Natural killer cell (primary cell): ENCODE measurements around the gene ACTL10. TPM values are rescaled to one million over a fixed set of nuclear protein-coding genes. Genes with fewer than 3 reads are reported as not detected.

Experiments used
- ATAC-seq, 3 donors: fragments of 150-1000 bp in 2 of 3; fragments of 200-7000 bp in 1 of 3; cut with Tn5 transposase; 1 replicate in 1 of 3; 2 replicates in 2 of 3; pipeline ENCODE4 v1.10.0; 2021; ENCODE audit warnings: mild to moderate bottlenecking in 2 of 3, moderate library complexity in 2 of 3
- DNase-seq, 2 donors: peaks; one replicate each; pipeline versions ENCODE4 v3.0.0 to v3.0.0-alpha.2; 2013 to 2021; ENCODE audit warnings: mixed read lengths in 1 of 2
- H3K27ac ChIP-seq: one replicate; pipeline ENCODE4 v1.5.1; 2013; ENCODE audit warnings: mild to moderate bottlenecking, low read length
- H3K27me3 ChIP-seq: one replicate; pipeline ENCODE4 v1.6.1; 2013; ENCODE audit warnings: low read length; ENCODE audit not compliant: control insufficient read depth, insufficient read depth
- H3K36me3 ChIP-seq: one replicate; pipeline ENCODE4 v1.6.1; 2013; ENCODE audit warnings: low read length; ENCODE audit not compliant: control insufficient read depth, insufficient read depth
- H3K4me1 ChIP-seq: one replicate; pipeline ENCODE4 v1.6.1; 2013; ENCODE audit warnings: low read length; ENCODE audit not compliant: control insufficient read depth, insufficient read depth
- H3K4me3 ChIP-seq: one replicate; pipeline ENCODE4 v1.5.1; 2013; ENCODE audit warnings: low read length
- H3K9me3 ChIP-seq: one replicate; pipeline ENCODE4 v1.6.1; 2013; ENCODE audit warnings: low read length; ENCODE audit not compliant: control insufficient read depth, insufficient read depth
- H3K27ac Mint-ChIP-seq, 2 donors: one replicate each; pipeline ENCODE4 v1.8.0; 2022; ENCODE audit warnings: mild to moderate bottlenecking in 2 of 2, mixed read lengths in 2 of 2, moderate library complexity in 1 of 2
- H3K27me3 Mint-ChIP-seq, 2 donors: one replicate each; pipeline ENCODE4 v1.8.0; 2022; ENCODE audit warnings: low read depth in 2 of 2, mixed read lengths in 2 of 2
- H3K36me3 Mint-ChIP-seq: one replicate; pipeline ENCODE4 v1.8.0; 2022; ENCODE audit warnings: mixed read lengths
- H3K4me1 Mint-ChIP-seq, 2 donors: one replicate each; pipeline ENCODE4 v1.8.0; 2022; ENCODE audit warnings: mixed read lengths in 2 of 2
- H3K4me3 Mint-ChIP-seq: one replicate; pipeline ENCODE4 v1.8.0; 2022; ENCODE audit warnings: mild to moderate bottlenecking, moderate library complexity, mixed read lengths
- H3K9me3 Mint-ChIP-seq, 2 donors: one replicate each; pipeline ENCODE4 v1.8.0; 2022; ENCODE audit warnings: mixed read lengths in 2 of 2
- WGBS: methylation state at CpG from one replicate; pipeline ENCODE4 v1.1.7; 2013; ENCODE audit warnings: missing lambda C conversion rate; ENCODE audit not compliant: insufficient coverage; 5-methylcytosine and 5-hydroxymethylcytosine counted together
- intact Hi-C: fragments of 100-400 bp; cut with micrococcal nuclease; formaldehyde crosslinking; loops from one replicate; pipeline ENCODE4 v1.14.2; 2022
- total RNA-seq, 4 donors: library from RNA; stranded (reverse); fragments of 120-200 nt in 1 of 4; gene quantifications; one replicate each; pipeline versions ENCODE4 v1.2.3 to v1.2.4, GENCODE V29; 2013 to 2022
- TF ChIP-seq, protein P1 (sequence below): fragments of 200-600 bp; IDR thresholded peaks from one replicate; pipeline ENCODE4 v1.8.0; 2022; ENCODE audit warnings: antibody characterized with exemption

ACTL10 gene
- total RNA-seq, 3 donors from 2014 or later (not counting 1 experiment from before 2014, with no cell fraction given): 0.80 to 2.2 (median 1.1) TPM

DNA sequence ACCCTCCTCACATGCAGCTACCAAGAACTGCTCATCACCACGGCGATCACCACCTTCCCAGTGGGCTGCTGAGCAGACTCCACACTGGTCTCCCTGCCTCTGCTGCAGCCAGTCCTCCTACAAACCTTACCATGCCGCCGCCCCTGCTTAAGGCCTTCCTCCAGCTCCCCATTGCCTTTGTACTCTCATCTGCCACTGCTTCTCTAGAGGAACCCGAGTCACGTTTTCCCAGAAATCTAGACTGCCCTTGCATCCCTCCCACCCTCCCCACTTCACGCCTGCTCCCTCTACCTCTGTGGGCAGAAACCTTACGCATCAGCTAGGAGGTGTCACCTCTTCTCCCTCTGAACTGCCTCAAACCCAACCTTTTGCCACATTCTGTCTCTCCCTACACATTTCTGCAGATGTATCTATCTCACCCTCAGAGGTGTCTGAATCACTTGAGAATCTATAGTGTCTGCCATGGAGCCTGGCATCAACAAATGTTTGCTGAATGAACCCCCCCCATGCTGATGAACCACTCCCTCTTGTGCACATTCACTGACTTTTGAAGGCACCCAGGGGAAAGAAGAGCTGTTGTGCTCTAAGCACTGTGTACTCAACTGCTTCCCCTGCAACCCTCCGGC is 15.1 kb downstream of the ACTL10 start:
- peaks cover 33% of the 10 kb centered on the region for H3K4me1 ChIP-seq
- Mint-ChIP-seq H3K27ac (no peak overlapping the region), H3K4me3 (no peak overlapping the region), H3K36me3 (no peaks in the 10 kb centered on the region), H3K27me3 (no peaks in the 10 kb centered on the region), H3K4me1 (peaks cover 5 to 19% of the 10 kb centered on the region in 2 donors), H3K9me3 (no peaks in the 10 kb centered on the region)
- H3K27me3 ChIP-seq: no peaks in the 10 kb centered on the region
- H3K27ac ChIP-seq: no peak overlapping the region
- 81% methylated on average over 9 of the region's 9 CpGs for WGBS
- TF ChIP-seq, protein P1, sequence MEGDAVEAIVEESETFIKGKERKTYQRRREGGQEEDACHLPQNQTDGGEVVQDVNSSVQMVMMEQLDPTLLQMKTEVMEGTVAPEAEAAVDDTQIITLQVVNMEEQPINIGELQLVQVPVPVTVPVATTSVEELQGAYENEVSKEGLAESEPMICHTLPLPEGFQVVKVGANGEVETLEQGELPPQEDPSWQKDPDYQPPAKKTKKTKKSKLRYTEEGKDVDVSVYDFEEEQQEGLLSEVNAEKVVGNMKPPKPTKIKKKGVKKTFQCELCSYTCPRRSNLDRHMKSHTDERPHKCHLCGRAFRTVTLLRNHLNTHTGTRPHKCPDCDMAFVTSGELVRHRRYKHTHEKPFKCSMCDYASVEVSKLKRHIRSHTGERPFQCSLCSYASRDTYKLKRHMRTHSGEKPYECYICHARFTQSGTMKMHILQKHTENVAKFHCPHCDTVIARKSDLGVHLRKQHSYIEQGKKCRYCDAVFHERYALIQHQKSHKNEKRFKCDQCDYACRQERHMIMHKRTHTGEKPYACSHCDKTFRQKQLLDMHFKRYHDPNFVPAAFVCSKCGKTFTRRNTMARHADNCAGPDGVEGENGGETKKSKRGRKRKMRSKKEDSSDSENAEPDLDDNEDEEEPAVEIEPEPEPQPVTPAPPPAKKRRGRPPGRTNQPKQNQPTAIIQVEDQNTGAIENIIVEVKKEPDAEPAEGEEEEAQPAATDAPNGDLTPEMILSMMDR: no peak
- H3K36me3 ChIP-seq: no peaks in the 10 kb centered on the region
- DNase-seq (no peak), ATAC-seq (no peak)
- intact Hi-C loops: no loop called here
- no peaks in the 10 kb centered on the region for H3K9me3 ChIP-seq
- no peak overlapping the region for H3K4me3 ChIP-seq

GRCh38 chr20:33684533-33685327 is 18.0 kb downstream of the ACTL10 start:
- Mint-ChIP-seq H3K4me3 (peak overlapping the region; percentile 35), H3K9me3 (no peaks in the 10 kb centered on the region), H3K36me3 (no peaks in the 10 kb centered on the region), H3K27ac (peak overlapping the region in 1 of 2 donors; percentile 65), H3K27me3 (no peaks in the 10 kb centered on the region), H3K4me1 (peaks cover 13 to 20% of the 10 kb centered on the region in 2 donors)
- 72% methylated on average over 10 of the region's 10 CpGs for WGBS
- Histone ChIP-seq H3K9me3 (no peaks in the 10 kb centered on the region), H3K27me3 (no peaks in the 10 kb centered on the region), H3K27ac (no peak overlapping the region), H3K36me3 (no peaks in the 10 kb centered on the region), H3K4me1 (peaks cover 32% of the 10 kb centered on the region), H3K4me3 (no peak overlapping the region)
- ATAC-seq (no peak), DNase-seq (peak in 1 of 2 donors; percentile 3)
- intact Hi-C loops: no loop called here
- TF ChIP-seq, protein P1: no peak

DNA sequence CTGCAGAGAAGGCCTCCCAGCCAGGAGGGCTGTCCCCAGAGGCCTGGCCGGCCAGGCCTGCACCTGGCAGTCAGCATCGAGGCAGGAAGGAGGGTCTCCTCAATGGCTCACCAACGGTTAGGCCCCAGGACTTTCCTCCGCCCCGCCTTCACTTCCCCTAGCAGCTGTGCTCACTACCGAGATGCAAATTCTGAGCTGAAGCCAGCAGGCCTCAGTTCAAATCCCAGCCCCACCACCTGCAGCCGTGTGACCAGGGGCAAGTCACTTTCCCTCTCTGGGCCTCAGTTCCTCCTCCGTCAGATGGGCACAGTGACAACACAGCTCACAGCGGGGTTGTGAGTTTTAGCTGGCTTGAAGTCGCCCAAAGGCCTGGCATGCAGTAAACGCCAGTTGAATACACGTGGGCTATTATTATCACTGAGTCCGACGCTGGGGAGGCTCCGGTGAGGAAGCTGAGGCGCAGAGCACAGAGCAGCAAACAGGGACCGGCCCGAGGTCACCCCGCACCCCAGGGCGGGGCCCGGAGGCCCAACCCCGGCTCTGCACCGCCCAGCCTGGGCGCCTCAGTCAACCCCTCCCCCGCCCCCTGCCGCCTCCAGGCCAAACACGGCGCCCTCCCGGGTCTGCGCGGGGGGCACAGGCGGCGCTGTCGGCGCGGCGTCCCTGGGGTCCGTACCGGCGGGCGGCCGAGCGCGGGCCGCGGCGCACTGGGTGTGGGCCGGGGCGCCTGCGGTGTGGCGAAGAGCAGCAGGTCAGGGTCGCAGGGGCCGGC is 18.8 kb downstream of the ACTL10 start:
- Mint-ChIP-seq H3K27me3 (no peaks in the 10 kb centered on the region), H3K27ac (peak overlapping the region in 1 of 2 donors; percentile 65), H3K36me3 (no peaks in the 10 kb centered on the region), H3K4me3 (peak overlapping the region; percentile 63), H3K4me1 (peaks cover 19 to 24% of the 10 kb centered on the region in 2 donors), H3K9me3 (no peaks in the 10 kb centered on the region)
- Histone ChIP-seq H3K4me3 (peak overlapping the region; percentile 8), H3K9me3 (no peaks in the 10 kb centered on the region), H3K27ac (no peak overlapping the region), H3K4me1 (peaks cover 31% of the 10 kb centered on the region), H3K27me3 (no peaks in the 10 kb centered on the region), H3K36me3 (no peaks in the 10 kb centered on the region)
- DNase-seq (peak in 1 of 2 donors; percentile 60), ATAC-seq (peak in 1 of 3 donors; percentile 36)
- under 1% methylated on average over 53 of the region's 53 CpGs for WGBS
- TF ChIP-seq, protein P1: no peak
- intact Hi-C loops: loop anchor here (1.0 to 2.0 kb wide), 2 partner anchors 19 to 35 kb away; partner anchors contain the start of genes ACTL10 and PXMP4
